HG02870 (cell line): ENCODE measurements around the gene SH3RF3.
"Not testable (repeated sequence)": the region's sequence is repeated elsewhere in the genome, so short reads cannot be mapped to it uniquely, and the experiment has no call there.

Experiments used
- ATAC-seq: cut with Tn5 transposase; IDR thresholded peaks from one replicate; pipeline ENCODE4 v1.9.1; 2021; ENCODE audit warnings: mild to moderate bottlenecking, moderate library complexity; ENCODE audit not compliant: unreplicated experiment

SH3RF3 gene

DNA sequence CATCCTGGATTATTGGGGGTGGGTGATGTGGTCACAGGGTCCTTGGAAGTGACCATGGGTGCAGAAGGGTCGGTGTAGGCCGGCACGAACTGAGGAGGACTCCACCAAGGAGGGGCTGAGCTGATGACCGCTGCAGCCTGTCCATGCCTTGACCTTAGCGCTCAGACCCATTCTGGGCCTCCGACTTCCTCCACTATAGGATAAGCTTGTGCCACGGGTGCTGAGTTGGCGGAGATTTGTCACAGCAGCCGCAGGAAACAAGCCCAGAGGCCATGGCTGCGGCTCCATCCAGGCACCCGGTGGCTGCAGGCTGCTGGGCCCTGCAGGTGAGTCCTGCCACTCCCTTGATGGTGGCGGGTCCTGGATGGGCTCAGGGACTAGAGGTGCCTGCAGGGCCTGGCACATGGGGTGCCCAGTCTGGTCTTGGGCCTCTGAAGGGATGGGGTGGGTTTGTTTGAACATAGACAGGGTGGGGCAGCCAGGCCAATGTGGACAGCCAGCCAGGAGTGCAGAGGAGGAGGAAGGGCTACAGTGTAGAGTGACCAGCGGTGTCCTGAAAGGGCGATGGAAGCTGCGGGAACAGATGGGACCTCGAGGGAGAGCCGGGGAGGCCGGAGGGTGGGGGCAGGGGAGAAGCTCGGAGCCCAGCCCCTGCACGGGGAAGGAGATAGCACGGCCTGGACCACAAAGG, 400.0 kb downstream of the SH3RF3 start:
- ATAC-seq = no peak

- no peak for ATAC-seq
These were observed 400.8 kb downstream of the SH3RF3 start for GRCh38 chr2:109529532-109530449.

GRCh38 chr2:109530712-109531111, 401.7 kb downstream of the SH3RF3 start:
- ATAC-seq = no peak

DNA sequence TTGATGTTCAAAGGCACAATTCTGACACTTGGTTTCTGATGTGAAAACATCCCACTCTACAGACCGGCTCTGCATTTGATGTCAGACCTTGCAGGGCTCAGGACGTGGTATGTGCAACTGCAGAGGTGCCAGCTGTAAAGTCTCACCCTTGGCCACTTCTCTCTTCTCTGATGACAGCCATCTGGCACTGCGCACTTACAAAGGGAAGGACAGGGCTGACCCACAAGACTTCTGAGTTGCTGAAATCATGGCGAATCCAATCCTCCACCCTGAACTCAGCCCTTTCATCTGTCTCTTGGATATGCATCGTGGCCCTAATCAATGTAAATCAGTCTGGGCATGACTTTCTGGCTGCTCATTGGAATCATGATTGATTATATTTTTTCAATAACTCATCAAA, 402.2 kb downstream of the SH3RF3 start:
- no peak for ATAC-seq

DNA sequence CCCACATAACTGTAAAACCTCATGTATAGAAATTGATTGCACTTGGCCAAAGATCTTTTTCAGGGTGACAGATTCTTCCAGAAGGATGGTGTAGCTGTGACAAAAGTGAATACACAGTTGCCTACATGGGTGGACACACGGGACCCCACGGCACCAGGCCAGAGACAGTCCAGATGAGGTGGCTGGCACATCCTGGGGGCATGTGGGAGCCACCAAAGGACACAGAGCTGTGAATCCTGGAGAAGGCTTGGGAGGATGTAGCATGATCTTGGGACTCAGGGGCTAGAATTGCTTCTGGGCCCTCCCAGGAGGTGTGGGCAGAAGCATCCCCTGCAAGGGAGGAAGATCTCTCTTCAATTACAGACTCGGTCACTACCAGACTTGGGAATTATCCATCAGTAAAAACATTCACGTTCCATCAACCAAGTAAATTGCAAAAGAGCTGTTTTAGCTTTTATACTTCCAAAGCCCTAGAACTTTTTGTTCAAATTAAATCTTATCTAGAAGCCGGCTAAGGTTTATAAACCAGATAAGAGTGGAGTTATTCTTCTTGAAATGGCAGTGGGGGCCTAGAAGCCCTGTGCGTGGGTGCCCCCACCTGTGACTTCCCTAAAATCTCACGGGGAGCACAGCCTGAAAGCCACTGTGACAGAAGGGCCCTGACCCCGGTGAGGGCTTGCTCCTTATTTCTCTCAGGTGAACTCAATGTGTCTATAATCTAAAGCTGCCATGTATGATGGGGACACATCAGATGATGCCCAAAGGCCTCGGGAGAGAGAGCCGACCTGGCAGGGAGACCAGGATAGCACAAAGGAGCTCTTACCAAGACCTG, 403.1 kb downstream of the SH3RF3 start:
- no peak for ATAC-seq

- no peak for ATAC-seq
These were observed 403.7 kb downstream of the SH3RF3 start for GRCh38 chr2:109532728-109533076.

DNA sequence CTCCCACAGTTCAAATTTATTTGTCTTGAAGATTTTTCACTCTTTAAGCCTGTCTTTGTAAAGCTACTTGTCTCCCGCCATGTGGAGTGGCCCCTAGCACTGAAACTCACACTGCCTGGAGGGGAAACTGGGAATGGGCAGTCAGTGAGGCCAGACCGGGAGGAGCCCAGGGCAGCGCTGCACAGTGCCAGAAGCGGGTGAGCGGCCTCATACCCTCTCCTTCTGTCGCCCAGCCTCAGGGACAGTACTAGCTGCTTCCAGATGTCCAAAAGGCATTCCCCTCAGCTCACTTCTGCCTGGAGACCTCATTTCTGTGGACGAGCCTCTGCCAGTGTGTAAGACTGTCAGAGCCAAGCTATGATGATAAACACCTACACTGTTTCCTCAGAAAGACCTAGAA, 404.8 kb downstream of the SH3RF3 start:
- ATAC-seq = no peak

GRCh38 chr2:109535217-109535946, 406.4 kb downstream of the SH3RF3 start:
- ATAC-seq = no peak

DNA sequence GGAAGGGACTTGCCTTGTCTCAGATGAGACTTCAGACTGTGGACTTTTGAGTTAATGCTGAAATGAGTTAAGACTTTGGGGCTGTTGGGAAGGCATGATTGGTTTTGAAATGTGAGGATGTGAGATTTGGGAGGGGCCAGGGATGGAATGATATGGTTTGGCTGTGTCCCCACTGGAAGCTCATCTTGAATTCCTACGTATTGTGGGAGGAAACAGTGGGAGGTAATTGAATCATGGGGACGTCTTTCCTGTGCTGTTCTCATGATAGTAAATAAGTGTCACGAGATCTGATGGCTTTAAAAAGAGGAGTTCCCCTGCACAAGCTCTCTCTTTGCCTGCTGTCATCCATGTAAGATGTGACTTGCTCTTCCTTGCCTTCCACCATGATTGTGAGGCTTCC, 407.6 kb downstream of the SH3RF3 start:
- ATAC-seq = not testable (repeated sequence)

- ATAC-seq = no peak
These were observed 408.7 kb downstream of the SH3RF3 start for GRCh38 chr2:109537565-109538222.

- no peak for ATAC-seq
These were observed 409.5 kb downstream of the SH3RF3 start for GRCh38 chr2:109538546-109538945.

DNA sequence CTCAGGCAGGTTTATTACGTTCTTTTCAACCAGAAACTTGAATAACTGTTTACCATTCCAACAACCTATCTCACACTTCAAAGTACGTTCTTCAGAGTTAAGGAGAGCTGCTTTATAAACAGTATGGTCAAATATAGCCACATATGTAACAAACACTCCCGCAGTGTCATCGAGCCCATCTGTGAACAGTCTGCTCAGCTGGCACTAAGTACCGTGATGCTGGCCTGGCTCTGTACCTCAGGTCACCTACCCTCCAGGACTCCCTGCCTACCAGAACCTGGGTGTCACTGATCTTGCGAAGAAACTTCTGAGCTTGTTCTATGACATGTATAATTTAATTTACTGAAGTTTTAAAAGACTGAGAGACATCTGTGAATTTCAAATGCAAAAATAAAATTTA, 413.4 kb downstream of the SH3RF3 start:
- no peak for ATAC-seq

- no peak for ATAC-seq
These were observed 417.1 kb downstream of the SH3RF3 start for GRCh38 chr2:109545828-109546713.

GRCh38 chr2:109547280-109547679, 418.3 kb downstream of the SH3RF3 start:
- no peak for ATAC-seq

DNA sequence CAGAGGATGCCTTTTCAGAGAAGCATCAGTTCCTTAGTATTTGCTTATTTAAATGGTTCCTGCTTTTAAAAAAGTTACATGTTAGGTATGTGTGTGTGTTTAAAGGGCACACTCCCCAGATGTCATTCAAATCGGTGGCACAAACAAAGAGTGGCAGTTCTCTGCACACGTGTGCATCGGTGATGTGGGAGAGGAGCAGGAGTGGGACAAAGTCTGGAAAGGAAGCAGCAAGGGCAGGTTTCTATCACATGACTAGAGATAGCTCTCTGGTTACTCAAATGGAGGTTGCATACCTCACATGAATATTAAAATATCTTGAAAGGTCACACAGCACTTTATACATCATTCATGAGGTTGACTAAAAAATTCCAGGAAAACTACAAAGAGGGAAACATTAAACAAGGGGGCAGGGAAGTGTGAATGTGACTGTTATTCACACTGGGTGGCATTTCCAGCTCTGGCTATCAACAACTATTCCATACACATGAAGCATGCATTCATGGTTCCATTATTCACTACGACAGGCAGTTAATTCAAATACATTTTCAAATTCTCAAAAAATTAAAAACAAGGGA, 420.1 kb downstream of the SH3RF3 start:
- no peak for ATAC-seq
